GM18511 (cell line): ENCODE measurements around the gene DEPDC7.
"Not testable (repeated sequence)": the region's sequence is repeated elsewhere in the genome, so short reads cannot be mapped to it uniquely, and the experiment has no call there.

ENCODE experiments used
- ATAC-seq: cut with Tn5 transposase; IDR thresholded peaks from one replicate; pipeline ENCODE4 v1.9.1; 2021; ENCODE audit warnings: mild to moderate bottlenecking, moderate library complexity; ENCODE audit not compliant: unreplicated experiment

DEPDC7 gene

DNA sequence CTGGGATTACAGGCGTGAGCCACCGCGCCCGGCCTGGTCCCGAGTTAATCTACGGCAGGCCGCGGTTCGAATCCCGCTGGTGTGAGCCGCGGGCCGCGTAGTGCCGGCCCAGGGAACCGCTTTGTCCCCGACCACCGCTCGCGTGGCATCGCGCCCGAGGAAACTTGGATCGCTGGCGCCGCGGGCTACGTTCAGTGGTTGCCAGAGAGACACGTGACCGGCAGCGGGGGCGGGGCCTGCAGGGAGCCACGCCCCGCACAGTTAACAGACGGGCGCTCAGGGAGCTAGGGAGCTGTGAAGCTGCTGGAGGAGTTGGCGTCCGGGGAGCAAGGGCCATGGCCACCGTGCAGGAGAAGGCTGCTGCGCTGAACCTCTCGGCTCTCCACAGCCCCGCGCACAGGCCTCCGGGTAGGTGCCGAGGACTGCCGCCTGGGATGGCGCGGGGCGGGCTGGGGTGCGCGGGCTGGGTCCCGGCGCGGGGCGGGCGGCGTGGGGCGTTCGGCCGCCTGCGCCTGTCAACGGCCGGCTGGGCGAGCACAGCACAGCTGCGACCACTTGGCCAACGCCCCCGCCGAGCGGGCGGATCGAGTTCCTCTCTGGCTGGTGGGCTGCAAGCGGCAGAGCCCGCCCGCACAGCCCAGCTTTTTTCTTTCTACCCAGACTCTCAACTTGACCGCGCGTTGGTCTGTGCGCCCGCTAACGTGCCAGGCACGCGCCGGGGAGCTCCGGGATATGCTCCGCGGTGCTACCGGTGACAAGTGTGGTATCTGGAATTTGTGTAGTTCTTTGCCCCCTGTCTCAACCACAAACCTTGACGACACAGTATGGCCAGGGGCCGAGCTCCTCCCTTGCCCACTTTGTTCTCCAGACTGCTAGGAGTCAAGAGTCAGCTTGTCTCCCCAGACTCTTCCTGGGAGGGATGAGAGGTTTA lies at the start of gene DEPDC7:
Gene DEPDC7 (plus strand): TSS at position 258 of the 931 bp plus-strand sequence. CDS start 78 bp downstream, at position 336.
- peak; percentile 69 for ATAC-seq

DNA sequence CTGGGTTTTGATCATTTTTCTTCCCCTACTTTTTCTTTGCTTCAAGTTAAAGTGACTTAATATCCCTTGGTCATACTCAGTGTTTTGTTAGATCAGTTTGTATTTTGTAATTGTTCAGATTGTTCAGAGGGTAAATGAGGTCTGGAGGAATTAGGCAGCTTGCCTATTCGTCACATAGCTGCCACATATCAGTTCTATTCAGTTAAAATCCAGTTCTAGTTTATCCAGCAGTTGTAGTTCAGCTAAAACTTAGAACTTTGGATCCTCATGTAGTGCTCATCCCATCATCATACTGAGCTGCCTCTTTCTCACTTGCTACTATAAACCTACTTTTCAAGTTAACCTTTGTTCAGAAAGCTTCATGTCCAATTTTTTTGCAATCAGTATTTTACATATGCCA lies 47.1 kb upstream of the DEPDC7 start:
- ATAC-seq = no peak

DNA sequence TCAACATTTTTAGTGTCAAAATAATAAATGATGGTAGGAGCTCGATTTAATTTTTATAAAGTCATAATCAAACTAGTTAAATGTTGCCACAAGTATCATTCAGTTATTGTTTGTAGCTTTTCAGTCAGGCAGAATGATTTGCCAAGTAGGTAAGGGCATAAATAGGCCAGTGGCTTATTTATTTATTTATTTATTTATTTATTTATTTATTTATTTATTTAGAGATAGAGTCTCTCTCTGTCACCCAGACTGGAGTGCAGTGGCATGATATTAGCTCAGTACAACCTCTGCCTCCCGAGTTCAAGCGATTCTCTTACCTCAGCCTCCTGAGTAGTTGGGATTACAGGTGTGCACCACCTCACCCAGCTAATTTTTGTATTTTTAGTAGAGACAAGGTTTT lies 43.4 kb upstream of the DEPDC7 start:
- not testable (repeated sequence) for ATAC-seq

DNA sequence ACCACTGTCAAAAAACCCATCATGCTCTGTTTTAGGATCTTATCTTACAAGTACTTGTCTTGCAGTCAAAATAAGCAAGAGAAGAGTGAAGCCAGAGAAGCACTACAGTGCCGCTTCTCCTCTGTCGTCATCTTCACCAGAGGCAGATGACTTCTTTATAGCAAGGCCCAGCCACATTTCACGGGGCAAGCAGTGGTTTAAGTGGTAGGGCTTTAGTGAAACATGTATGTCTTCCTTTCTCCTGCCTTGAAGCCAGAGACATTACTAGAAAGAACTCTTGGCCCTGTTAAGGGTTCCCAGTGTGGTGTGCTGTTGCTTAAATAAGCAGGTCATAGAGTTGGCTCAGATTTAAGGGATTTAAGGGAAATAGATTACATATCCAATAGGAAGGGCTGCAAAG lies 42.9 kb upstream of the DEPDC7 start:
- ATAC-seq = no peak

DNA sequence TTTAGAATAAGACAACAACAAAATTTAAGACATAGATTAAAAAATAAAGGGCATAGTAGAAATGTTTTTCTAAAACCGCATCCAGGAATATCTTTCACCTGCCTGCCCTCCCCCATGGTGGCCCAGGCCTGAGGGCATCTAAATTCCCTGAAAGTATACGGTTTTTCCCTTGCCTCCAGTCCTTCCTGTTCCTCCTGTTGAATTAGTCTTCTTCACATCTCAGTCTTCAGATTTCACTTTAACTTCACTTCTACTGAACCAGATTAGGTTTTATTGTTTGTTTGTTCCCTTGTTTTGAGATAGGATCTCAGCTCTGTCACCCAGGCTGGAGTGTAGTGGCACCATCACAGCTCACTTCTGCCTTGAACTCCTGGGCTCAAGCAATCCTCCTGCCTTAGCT lies 33.1 kb upstream of the DEPDC7 start:
- ATAC-seq = no peak

DNA sequence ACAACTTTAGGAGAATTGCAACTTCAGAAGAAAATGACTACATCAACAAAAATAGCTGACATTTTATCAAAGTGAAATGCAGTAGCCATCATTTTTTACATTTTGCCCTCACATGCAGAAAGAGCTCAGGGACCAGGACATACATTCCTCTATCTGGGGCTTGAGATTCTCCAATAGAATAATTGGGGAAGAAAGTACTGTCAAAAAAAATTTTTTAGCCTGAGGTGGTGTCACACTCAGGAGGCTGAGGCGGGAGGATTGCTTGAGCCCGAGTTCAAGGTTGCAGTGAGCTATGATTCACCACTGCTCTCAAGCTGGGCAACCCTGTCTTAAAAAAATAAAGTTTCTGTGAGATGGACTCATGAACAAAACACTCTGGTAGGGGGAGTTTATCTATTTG lies 32.2 kb upstream of the DEPDC7 start:
- no peak for ATAC-seq

DNA sequence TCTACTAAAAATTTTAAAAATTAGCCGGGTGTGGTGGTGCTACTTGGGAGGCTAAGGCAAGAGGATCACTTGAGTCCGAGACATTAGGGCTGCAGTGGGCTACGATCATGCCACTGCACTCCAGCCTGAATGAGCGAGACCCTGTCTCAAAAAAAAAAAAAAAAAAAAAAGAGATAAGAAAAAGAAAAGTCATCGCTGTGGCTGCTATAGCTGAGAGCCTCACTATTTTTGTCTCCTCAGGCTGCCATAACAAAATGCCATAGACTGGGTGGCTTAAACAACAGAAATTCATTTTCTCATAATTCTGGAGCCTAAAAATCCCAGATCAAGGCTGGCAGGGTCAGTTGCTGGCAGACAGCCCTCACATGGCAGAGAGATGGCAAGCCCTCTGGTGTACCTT lies 30.1 kb upstream of the DEPDC7 start:
- no peak for ATAC-seq

DNA sequence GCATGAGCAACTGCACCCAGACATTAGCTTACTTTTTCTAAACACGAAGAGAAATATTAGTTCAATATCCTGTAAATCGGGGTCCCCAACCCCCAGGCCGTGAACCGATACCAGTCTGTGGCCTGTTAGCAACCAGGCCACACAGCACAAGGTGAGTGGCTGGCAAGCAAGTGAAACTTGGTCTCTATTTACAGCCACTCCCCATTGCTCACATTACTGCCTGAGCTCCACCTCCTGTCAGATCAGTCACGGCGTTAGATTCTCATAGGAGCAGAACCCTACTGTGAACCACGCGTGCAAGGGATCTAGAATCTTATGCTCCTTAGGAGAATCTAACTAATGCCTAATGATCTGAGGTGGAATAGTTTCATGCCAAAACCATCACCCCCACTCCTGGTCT lies 27.8 kb upstream of the DEPDC7 start:
- no peak for ATAC-seq

DNA sequence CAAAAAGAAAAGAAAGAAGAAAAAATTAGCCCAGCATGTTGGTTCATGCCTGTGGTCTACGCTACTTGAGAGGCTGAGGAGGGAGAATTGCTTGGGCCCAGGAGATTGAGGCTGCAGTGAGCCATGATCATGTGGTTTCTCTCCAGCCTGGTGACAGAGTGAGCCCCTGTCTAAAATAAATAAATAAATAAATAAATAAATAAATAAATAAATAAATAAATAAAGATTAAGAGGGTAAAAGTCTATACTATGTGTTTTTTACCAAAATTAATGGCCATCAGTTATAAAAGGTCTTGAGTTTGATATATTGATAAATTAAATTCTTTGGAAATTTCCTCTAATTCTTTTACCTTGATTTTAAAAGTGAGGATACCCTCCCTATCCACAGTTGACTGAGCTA lies 25.2 kb upstream of the DEPDC7 start:
- no peak for ATAC-seq

DNA sequence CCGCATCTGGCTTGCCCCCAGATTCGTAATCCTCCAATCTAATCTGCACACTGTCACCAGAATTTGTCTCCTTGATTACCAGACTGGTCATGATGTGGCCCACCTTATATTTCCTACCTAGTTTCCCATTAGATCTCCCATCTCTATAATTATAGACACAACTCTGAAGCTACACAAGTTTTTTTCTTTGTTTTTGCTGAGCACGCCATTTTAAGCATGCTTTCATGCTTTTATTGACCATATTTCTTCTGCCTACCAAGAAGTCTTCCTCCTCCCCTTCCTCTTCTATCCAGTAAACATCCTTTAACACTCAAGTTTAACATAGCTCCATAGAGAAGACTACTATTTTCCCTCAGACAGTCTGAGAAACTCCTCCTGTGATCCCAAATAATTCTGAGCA lies 24.3 kb upstream of the DEPDC7 start:
- ATAC-seq = no peak

DNA sequence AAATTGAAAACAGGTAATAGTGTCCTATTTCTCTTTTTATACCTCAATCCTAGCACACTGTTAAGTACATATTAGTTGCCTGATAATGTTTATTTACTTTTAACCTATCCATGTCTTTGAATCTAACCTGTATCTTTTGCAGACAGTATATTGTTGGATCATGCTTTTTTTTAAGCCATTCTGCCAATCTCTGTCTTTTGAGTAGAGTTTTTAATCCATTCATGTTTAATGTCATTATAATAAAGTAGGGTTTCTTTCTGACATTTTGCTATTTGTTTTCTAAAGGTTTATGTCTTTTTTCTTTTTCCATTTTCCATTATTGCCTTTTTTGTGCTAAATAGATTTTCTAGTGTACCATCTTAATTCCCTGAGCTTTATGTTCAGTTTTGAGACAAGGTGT lies 23.8 kb upstream of the DEPDC7 start:
- no peak for ATAC-seq

DNA sequence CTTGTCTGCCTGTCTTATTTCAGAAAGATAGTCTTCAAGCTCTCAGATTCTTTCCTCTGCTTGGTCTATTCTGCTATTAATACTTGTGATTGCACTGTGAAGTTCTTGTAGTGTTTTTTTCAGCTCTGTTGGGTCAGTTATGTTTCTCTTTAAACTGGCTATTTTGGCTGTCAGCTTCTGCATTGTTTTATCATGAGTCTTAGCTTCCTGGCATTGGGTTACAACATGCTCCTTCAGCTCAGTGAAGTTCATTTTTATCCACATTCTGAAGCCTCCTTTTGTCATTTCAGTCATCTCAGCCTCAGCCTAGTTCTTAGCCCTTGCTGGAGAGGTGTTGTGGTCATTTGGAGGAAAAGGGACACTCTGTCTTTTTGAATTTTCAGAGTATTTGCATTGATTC lies 15.5 kb upstream of the DEPDC7 start:
- ATAC-seq = no peak

DNA sequence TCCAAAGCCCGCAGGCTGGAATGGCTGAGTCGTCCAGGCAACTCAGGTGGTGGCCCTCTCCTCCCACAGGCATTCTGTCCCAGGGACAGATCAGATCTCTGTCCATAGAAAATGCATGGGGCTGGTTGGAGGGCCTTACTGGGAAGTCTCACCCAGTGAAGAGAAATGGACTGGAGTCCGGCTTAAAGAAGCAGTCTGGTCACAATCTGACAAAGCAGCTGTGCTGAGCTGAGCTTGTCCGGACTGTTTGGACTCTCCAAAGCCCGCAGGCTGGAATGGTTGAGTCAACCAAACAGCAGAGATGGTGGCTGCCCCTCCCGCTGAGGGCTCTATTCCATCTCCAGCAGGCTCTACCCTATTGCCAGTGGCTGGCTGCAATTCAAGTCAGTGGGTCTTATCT lies 14.4 kb upstream of the DEPDC7 start:
- no peak for ATAC-seq

DNA sequence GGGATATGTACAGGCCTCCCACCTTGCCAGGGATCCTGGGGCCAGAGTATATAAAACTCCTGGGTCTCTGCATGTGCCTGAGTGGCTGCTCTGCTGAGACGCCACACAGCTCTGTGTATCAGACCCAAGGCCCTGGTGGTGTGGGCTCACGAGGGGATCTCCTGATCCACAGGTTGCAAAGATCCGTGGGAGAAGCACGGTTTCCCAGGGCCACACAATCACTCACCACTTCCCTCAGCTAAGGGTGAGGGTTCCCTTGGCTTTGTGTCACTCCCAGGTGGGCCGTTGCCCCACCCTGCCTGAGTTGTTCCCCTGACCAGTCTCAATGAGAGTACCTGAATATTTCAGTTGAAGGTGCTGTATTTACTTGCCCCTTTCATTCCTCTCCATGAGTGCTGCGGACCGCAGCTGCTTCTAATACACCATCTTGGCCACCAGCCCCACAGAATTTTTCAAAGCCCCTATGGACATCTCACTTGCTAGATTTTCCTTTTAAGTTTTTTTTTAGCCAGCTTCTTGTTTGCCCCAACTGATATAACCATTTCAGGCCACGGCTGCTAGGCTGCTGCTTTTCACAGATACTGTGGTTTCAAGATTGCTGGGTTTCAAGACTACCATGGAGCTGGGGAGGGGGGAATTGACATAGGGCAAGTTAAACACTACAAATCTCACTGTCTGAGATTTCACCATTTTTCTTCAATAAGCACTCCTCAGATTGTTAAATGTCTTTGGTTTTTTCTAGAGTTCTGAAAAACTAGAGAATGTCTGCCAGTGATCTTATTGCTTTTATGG lies 13.7 kb upstream of the DEPDC7 start:
- no peak for ATAC-seq

DNA sequence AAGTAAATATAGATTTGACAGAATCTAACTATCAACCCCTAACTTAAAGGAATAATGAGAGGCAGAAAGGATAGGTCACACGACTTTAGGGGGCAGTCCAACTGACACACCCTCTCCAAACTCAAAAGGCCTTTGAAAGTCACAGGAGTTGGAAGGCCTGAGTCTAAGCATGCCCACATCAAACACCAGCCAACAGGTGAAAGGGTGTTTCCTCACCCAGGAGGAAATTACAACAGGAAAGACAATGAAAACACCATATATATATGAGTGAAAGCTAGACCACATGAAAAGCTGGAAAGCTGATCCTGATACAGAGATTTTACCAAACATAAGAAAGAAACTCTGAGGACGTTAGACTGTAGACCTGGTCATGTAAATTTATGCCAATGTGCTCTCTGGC lies 10.5 kb upstream of the DEPDC7 start:
- ATAC-seq = no peak

DNA sequence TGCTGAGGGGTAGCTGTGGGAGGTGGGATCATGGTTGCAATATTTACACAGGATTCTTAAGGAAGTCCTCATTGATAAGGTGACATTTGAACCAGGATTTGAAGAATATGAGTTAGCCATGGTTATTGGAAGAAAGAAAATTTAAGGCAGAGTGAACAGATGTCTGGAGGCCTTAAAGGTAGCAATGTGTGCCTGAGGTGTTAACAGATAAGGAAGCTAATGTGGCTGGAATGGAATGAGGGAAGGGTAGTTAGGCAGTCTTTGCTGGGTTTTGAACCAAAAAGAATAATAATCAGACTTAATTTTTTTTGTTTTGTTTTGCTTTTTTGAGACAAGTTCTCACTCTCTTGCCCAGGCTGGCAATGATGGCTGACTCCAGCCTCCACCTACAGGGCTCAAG lies 9.7 kb upstream of the DEPDC7 start:
- no peak for ATAC-seq

DNA sequence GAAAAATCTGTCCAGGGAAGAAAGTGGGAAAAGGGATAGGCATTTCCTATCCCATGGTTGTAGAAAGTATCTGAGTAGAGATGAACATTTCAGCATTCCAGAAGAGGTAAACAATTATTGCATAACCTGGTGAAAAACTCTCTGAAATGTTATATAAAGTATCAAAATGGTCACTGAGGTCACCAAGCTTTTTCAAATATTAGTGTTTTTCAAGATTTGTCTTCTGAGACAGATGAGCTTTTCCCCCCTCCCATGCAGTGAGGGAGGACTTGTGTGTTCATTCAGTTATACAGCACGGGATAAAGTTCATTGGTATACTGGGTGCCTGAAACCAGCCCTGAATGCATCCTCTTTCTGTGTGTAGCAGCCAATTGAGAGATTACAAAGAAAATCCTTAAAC lies 1.9 kb upstream of the DEPDC7 start:
- ATAC-seq = no peak

DNA sequence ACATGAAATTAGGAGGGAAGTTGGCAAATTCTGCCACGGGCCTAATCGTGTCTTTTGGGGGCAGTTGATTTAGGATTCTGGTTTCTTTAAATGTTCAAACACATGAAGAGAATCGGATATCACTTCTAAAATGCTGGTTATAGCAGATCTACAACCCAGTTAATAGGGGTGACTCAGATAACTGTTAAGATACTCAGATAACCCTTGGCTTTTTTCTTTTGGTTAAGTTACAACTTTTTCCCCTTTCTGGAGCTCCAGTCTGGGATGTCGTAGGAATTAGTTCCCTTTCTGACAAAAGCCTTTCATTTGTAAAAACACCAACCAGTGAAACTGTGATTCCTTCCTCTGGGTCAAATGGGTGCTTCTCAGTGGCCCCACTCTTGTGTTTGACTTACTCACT lies 976 bp downstream of the DEPDC7 start:
- ATAC-seq = no peak

DNA sequence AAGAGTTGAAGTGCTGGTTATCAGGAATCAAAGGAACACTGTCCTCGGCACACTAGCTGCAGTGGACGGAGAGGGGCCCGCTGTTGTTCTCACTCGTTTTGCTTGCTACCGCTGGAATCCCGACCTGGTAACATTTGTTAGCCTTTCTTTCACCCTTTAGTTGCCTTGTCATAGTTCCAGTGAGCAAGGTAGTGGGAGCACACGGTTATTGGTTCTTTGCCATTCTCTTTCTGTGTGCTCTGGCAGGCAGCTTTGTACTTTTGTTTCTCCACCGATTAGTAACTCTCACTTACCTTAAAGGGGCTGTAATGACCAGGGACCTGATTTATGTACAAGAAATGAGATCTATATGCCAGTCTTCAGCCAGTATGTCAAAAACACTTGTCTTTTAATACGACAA lies 1.8 kb downstream of the DEPDC7 start:
- no peak for ATAC-seq

DNA sequence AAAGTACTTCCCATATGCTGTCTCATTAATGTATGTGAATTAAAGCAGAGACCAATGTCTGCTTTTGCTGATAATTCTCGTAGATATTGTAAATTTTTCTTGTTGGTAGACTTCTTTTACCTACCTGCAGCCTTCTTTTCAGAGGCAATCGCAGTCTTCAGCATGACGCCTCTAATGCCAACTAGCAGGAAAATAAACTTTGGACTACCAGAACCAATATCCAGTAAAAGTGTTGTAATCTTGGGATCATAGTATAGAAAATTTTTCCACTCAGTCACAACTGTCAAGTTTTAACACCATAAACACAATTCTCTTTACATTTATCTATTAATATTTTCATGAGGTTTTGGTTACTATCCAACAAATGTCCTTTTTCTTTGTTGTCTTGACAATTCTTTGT lies 2.3 kb downstream of the DEPDC7 start:
- no peak for ATAC-seq

DNA sequence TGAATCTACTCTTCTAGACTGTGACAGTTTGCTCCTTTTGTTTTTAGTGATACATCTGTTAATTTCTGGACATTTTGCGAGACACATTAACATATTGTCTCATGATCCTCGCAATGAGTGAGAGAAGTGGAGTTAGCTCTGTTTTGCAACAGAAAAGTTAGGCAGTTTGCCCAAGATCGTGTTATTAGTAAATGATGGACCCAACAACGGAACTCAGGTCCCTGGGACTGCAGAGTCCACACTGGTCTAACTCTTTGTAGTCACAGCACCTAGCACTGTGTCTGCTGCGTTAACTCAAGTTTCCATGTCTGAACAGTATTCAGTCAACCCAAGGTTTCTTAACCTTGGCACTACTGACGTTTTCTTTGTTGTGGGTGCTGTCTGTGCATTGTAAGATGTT lies 3.2 kb downstream of the DEPDC7 start:
- ATAC-seq = no peak

DNA sequence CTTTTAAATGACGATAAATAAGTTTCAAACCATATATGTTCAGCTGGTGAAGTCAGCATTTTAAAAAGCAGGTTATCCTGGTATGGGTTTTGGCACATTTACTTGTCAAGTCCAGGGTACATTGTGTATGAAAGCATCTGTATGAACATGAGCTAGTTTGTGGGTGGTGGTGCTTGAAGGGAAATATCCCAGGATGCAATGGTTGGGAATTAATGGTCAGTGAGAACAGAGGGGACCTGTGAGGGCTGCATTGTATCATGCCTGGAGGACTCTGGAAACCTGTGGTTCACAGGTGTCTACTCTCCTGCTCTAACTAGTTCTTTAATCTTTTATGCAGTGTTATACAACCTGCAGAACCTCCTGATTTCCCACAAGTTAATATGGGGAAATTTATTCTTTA lies 5.8 kb downstream of the DEPDC7 start:
- peak; percentile 18 for ATAC-seq
